ENCODE results near the gene P2RY6. TPM values are rescaled to one million over a fixed set of nuclear protein-coding genes. Genes with fewer than 3 reads are reported as not detected.

P2RY6 gene
- total RNA-seq, 4 donors from 2014 or later = 0.63 to 3.3 (median 0.90) TPM; not detected in 1

- 77 to 82% methylated on average over 3 of the region's 3 CpGs for WGBS, 2 donors
- no peak overlapping the region for H3K4me3 ChIP-seq
- peaks cover 0 to 30% of the 10 kb centered on the region in 2 donors for H3K27me3 ChIP-seq
- TF ChIP-seq POLR2A (IDR thresholded peaks at IDR 0.05) = no peak
- TF ChIP-seq CTCF (IDR thresholded peaks at IDR 0.05) = no peak
- no peak for TF ChIP-seq EP300 (IDR thresholded peaks at IDR 0.05)
- H3K36me3 ChIP-seq = no peaks in the 10 kb centered on the region
- H3K4me1 ChIP-seq = peaks cover 0 to 8% (median 4%) of the 10 kb centered on the region in 4 donors
- no peak for DNase-seq (ENCODE audit: low spot score in 2 of 2)
- H3K27ac ChIP-seq = no peak overlapping the region
- no peaks in the 10 kb centered on the region for H3K9me3 ChIP-seq
These were observed 4.9 kb upstream of the P2RY6 start for GRCh38 chr11:73267122-73267846.

GRCh38 chr11:73267906-73268540 is 4.1 kb upstream of the P2RY6 start:
- peaks cover 0 to 8% (median 4%) of the 10 kb centered on the region in 4 donors for H3K4me1 ChIP-seq
- DNase-seq (ENCODE audit: low spot score in 2 of 2) = no peak
- no peak for TF ChIP-seq POLR2A (IDR thresholded peaks at IDR 0.05)
- TF ChIP-seq CTCF (IDR thresholded peaks at IDR 0.05) = no peak
- TF ChIP-seq EP300 (IDR thresholded peaks at IDR 0.05) = no peak
- H3K27me3 ChIP-seq = peaks cover 0 to 30% of the 10 kb centered on the region in 2 donors
- WGBS, 2 donors = 87 to 94% methylated on average over 8 of the region's 8 CpGs
- no peaks in the 10 kb centered on the region for H3K36me3 ChIP-seq
- no peak overlapping the region for H3K27ac ChIP-seq
- no peaks in the 10 kb centered on the region for H3K9me3 ChIP-seq
- no peak overlapping the region for H3K4me3 ChIP-seq

- TF ChIP-seq EP300 (IDR thresholded peaks at IDR 0.05) (no peak), CTCF (IDR thresholded peaks at IDR 0.05) (no peak), POLR2A (IDR thresholded peaks at IDR 0.05) (no peak)
- Histone ChIP-seq H3K27ac (no peak overlapping the region), H3K27me3 (peaks cover 0 to 23% of the 10 kb centered on the region in 2 donors), H3K9me3 (no peaks in the 10 kb centered on the region), H3K4me1 (peaks cover 0 to 12% (median 4%) of the 10 kb centered on the region in 4 donors), H3K36me3 (no peaks in the 10 kb centered on the region), H3K4me3 (no peak overlapping the region)
- no peak for DNase-seq (ENCODE audit: low spot score in 2 of 2)
- WGBS, 2 donors = 84 to 85% methylated on average over 8 of the region's 8 CpGs
These were observed 3.4 kb upstream of the P2RY6 start for GRCh38 chr11:73268671-73269271.

GRCh38 chr11:73269459-73270015 is 2.6 kb upstream of the P2RY6 start:
- WGBS, 2 donors = 76 to 83% methylated on average over 6 to 7 of the region's 7 CpGs
- DNase-seq (ENCODE audit: low spot score in 2 of 2) = no peak
- peaks cover 0 to 15% of the 10 kb centered on the region in 2 donors for H3K27me3 ChIP-seq

More at GRCh38 chr11:73269459-73270015, 2.6 kb upstream of the P2RY6 start:
- H3K27ac ChIP-seq = no peak overlapping the region
- H3K36me3 ChIP-seq = no peaks in the 10 kb centered on the region
- no peaks in the 10 kb centered on the region for H3K9me3 ChIP-seq
- TF ChIP-seq POLR2A (IDR thresholded peaks at IDR 0.05) (no peak), EP300 (IDR thresholded peaks at IDR 0.05) (no peak), CTCF (IDR thresholded peaks at IDR 0.05) (no peak)
- peaks cover 0 to 8% (median 4%) of the 10 kb centered on the region in 4 donors for H3K4me1 ChIP-seq
- H3K4me3 ChIP-seq = no peak overlapping the region
